Endometrium (tissue), 2 donors: ENCODE measurements around the gene ST6GALNAC6.
"Not testable (repeated sequence)": the region's sequence is repeated elsewhere in the genome, so short reads cannot be mapped to it uniquely, and the experiment has no call there.

ENCODE experiments used
- FAIRE-seq: peaks from 2 replicates; lab custom pipeline; 2012; peaks lifted over from hg19 to GRCh38; lab: Jason Lieb, UNC
- donor health status: control.
- donor health status: control.

Gene ST6GALNAC6

DNA sequence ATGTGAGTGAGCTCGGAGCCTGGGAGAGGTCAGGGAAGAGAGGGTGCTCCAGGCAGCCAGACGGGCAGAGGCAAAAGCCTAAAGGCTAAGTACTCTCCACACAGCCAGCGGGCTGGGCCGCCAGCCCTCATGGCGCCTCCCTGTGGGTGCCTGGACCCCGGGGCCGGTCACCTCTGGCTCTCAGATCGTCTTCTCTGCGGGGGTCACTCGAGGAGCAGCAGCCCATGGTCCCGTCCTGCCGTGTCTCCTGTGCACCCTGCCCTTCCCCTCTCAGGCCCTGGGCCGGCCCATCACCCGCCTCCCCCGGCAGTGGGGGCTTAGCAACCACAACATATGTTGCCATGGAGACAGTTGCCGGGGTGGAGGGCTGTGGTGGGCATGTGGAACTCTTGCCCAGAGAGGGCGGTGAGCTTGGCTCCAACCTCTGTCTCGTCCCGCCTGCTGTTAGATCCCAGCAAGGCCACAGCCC lies 26.1 kb downstream of the ST6GALNAC6 start:
- no peak for FAIRE-seq

DNA sequence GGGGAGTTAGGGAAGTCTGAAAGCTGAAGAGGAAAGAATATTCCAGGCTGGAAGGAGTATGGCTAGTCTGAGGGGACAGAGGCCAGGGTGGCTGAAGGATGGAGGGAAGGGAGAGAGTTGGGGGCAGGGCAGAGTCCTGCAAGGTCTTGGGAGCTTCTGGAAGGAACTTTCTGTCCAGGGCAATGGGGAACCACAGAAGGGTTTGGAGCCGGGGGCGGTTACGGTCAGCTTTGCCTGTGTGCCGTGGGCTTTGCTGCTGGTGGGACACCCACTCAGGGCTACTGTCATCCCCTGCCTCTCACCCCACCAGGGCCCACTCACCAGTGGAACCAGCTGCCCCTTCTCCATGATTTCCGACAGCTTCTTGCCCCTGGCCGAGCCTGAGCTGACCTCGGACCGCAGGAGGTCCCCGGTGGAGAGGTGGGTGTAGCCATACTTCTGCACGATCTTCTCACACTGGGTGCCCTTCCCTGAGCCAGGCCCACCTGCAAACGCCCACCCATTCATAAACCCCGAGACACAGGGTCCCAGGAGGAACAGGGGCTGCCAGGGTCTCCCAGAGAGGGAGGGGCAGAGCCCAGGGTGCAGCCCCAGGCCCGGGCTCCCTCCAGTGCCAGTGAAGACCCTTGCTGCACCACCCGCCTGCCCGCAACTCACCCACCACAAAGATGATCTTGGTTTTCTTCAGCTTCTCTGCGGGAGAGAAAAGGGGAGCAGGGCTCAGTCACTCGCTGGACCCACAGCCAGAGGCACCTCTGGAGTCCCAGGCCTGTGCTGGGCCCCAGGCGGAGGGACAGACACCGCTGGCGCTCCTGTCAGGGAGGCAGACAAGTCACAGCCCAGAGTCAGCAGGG lies 26.8 kb downstream of the ST6GALNAC6 start:
- FAIRE-seq: no peak

DNA sequence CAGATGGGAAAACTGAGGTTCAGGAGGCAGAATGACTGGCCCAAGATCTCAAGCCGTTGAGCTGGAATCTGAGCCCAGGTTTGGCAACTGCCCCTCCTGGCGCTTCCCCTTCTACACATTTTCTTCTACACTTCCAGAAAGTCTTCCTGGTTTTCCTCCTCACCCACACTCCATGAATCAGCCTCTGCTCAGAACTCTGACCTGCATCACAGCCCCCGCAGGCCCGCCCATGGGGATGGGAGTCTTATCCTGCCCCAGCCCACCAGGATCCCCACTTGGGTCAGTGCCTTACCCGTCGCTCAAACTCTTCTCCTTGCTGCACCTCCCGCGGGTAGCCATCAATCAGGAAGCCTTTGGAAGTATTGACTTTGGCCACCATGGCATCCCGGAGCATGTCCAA lies 27.9 kb downstream of the ST6GALNAC6 start:
- no peak for FAIRE-seq

DNA sequence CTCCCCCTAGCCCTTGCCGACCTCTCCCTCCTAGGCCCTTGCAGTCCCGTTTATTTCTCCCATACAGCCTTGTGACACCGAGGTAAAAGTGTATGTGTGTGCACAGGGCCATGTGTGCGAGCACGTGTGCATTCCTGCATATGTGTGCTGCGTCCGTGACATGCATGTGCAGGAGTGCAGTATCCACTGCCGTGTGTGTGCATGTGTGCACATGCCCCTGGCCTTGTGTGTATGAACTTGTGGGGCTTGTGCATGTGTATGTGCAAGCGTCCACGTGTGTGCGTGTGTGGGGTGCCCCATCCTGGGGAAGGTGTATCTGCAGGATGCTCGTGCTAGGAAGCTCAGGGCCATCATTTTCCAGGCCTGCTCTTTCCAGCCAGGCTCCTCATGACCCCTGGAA lies 28.5 kb downstream of the ST6GALNAC6 start:
- FAIRE-seq: no peak

DNA sequence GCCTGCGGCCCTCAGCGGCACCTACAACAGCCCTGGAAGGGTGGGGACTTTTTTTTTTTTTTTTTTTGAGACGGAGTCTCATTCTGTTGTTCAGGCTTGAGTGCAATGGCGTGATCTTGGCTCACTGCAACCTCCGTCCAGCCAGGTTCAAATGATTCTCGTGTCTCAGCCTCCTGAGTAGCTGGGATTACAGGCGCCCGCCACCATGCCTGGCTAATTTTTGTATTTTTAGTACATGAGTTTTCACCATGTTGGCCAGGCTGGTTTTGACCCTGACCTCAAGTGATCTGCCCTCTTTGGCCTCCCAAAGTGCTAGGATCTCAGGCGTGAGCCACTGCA lies 29.3 kb downstream of the ST6GALNAC6 start:
- not testable (repeated sequence) for FAIRE-seq

DNA sequence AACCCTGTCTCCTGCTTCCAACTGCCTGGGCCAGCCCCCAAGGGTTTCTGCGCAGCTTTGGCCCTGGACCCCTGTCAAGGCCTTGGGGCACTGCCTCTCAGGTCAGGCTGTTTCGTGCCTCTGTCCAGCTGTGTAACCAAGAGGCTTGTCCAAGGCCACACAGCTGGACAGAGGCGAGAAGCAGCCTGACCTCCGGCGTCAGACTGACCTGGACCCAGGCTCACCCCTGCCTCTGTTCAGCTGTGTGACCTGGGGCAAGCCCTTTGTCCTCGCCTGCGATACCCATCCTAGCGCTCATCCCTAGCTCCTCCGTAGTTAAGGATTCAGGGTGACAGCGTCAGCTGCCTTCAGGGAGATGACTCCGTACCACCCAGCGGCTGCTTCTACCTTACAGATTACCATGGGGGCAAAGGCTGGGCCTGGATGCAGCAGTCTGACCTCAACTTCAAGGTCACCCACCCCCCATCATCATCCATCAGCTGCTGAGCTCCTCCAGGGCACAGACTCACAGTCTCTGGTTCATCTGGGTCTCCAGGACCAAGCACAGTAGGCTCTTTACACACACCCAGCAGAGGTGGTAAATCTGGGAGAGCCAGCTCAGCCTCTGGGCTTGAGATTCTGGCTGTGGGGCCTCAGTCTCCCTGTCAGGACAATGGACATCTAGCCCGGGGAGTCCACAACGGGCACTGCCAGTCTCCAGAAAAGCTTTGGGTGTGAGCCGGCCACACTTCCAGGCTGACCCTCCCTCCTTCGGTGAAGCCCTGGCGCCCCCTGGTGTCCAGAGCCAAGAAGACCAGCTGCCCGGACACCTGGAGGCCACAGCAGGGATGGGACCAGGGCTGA lies 29.9 kb downstream of the ST6GALNAC6 start:
- FAIRE-seq: no peak

DNA sequence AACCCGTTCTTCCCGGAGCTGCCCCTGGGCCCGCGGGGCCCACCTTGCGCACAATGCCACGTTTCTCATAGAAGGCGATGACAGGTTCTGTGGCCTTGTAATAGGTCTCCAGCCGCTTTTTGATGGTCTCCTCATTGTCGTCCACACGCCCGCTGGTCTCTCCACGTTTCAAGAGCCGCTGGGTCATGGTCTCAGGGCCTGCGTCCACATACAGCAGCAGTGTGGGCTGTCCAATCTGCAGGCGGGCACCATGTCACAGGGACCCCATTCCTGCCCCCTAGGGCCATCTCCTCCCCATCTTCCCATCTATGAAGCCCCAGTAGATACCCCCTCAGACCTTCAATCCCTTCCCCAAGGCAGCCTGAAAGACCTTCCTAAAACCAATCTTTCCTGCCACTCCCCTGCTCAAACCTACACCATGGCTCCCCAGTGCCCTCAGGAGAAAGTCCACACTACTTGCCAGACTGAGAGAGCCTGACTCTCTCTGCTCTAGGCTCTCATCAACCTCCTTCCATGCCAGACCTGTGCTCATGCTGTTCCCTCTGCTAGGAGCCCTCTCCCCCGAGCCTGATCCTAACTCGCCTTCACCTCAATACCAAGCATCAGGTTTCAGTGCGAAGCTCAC lies 31.0 kb downstream of the ST6GALNAC6 start:
- no peak for FAIRE-seq

DNA sequence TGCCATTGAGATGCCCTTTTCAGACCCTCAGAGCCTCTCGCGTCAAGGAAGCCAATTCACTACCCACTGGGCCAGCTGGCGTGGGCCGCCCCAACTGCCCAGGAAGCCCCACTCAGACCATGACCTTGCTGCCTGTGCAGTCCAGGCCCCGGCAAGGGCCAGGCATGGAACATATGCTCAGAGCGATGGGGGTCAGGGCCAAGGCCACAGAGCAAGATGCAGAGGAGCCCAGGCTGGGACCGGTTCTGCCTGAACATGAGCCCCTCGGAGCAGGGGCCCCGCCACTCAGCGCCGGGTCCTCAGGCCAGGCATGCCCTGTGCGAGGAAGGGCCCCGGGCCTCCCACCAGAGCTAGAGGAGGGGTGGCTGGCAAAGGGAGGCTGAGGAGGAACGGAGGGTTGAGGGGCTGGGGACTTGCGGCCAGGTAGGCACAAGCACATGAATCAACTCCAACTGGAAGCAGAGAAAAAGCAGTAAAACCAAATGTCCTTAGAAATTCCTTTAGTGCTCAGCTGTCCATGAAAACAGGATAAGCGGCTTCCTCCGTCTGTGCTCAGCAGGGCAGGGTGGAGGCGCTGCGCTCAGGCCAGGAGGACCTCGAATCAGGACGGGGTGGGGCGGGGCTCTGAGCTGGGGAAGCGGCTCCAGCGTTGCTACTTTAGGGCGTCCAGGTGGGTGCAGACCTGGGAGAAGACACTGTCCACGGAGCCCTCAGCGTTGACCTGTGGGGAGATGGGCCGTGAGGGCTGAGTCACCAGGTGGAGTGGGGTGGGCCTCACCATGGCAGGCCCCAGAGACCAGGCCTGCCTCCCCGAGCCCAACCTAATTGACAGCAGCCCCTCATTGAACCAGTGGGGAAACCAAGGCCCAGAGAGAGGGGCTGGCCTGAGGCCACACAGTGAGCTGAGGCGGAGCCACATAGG lies 31.8 kb downstream of the ST6GALNAC6 start:
- no peak for FAIRE-seq

DNA sequence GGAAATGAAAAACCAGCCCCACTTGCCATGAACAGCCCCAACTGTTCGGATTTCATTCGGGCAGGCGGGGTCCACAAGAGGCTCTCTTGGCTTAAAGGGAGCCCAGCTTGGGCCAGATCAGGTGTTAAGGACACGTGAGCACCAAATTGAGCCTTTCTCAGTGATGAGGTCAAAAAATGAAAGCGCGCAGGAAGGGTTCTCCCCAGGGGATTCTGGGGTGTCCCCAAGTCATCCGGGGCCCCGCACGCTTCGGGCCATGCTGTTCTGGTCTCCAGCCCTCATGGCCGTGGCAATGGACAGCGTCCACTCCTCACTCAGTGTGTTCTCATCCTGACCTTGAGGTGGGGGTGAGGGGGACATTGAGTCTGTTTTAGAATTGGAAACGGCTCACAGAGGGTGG lies 32.9 kb downstream of the ST6GALNAC6 start:
- FAIRE-seq: no peak

DNA sequence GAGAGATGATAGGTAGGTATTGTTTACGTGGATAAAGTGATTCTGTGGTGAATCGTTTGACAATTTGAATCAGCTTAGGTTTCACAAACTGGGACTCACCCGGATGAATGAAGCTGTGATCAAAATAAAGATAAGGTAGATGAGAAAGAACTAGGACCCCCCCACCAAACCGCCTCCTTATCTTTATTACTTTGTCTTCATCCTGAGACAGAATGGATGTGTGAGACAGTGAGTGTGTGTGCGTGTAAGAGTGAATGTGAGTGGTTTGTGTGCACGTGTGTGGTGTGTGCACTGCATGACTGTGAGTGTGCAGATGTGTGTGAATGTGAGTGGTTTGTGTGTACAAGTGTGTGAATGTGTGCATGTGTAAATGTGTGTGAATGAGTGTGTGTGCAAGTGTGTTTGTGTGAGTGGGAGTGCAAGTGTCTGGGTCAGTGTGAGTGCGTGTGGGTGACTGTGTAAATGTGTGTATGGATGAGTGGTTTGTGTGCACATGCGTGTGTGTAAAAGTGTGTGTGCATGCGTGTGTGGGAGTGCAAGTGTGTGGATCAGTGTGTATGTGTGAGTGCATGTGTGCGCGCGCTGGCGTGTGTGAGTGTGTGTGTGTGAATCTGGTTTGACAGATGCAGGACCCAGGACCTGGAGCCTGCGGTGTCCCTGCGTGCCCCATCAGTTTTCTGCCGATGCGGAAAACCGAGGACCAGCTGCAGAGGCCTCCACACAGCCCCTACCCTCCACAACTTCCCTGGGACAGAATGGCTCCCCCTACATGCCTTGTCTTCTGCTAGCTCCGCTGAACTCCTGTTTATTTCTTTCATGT lies 33.5 kb downstream of the ST6GALNAC6 start:
- FAIRE-seq: no peak

DNA sequence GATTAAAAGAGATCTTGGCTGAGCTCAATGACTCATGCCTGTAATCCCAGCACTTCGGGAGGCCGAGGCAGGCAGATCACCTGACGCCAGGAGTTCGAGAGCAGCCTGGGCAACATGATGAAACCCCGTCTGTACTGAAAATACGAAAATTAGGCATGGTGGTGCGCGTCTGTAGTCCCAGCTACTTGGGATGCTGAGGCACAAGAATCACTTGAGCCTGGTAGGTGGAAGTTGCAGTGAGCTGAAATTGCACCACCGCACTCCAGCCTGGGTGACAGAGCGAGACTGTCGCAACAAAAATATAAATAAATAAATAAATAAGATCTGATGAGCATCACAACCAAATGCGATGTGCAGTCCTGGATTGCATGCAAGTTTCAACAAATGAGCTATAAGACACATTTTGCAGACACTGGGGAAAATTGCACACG lies 36.2 kb downstream of the ST6GALNAC6 start:
- no peak for FAIRE-seq

DNA sequence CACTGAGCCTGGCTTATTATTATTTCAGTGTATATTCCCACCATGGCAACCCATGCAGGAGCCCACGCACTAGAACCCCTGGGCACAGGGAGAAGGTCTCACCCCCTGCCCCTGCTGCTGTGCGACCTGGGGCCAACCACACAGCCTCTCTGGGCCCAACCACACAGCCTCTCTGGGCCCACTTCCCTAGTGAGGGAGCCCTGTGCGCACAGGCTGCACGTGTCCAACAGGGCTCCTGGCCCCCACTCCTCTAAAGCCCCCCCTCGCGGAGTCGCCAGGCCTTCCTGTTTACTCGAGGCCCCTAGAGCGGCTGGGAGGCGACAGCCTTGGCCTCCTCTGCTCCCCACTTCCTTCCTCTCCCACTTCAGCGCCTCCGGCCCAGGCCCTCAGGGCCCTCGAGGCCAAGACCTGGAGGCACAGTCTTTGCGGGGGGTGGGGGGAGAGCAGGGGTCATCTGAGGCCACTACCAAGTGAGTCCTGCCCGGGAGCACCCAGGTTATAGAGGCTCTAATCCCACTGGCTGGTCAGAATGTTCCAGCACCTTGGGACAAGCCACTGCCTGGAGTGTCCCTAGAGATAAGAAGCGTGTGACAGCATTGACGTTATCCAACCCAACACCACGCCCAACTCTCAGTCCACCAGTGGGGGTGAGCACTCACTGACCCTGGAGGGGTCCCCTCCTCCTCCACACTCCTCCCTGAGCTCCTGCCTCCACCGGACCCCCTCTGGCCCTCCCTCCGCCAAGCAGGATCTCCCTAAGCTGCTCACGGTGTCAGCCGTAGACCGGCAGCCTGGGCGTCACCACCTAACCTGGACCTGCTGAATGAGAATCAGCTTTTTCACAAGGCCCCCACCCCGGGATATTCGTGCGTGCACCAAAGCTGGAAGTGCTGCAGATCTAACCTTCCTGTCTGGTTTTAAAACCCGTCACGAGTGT lies 37.1 kb downstream of the ST6GALNAC6 start:
- no peak for FAIRE-seq

DNA sequence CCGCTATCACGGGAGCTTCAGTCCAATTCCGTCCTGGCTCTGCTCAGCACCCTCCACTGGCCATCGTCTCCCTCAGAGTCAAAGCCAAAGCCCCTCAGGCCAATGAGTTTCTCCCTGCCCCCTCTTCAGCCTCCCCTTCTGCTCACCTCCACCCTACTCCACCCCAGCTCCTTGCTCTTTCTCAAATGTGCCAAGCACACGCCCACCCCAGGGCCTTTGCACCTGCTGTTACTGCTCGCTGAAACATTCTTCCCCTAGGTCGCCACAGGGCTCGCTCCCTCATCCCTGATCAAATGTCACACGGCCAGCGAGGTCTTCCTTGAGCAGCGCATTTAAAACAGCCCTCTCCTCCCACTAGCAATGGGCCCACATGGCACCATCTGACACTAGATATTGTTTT lies 38.6 kb downstream of the ST6GALNAC6 start:
- FAIRE-seq: no peak

DNA sequence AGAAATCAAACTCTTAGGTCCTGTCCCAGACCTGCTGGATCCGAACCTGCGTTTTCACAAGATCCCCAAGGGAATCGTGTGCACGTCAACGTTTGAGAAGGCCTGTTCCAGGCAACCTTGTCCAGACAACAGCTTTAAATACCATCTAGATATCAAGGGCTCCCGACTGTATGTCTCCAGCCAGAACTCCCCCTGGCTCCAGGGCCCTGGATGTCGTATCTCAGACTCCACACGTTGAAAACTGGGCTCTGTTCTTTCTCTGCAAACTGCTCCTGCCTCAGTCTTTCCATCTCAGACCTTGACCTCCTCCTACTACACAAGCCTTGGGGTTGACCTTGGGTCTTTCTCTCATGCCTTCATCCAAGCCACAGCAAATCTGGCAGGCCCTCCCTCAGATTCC lies 39.1 kb downstream of the ST6GALNAC6 start:
- no peak for FAIRE-seq

DNA sequence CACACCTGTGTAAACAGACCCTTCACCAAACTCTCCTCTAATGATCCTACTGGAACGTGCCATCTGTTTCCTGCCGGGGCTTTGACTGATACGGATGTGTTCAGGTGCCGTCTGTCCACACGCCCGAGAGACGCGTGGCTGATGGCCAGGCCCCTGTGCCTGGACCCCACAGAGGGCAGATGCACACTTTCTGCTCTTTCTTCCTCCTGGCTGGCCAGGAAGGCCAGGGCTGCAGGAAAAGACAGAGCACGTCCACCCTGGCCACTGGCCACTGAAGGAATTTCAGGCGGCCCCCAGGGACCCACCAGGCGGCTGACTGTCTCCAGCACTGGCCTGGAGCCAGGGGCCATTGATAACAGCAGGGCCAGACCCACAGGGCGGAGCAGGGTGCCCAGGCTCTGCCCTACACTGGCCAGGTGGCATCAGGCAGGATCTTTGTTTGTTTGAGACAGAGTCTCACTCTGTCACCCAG lies 41.3 kb downstream of the ST6GALNAC6 start:
- no peak for FAIRE-seq

DNA sequence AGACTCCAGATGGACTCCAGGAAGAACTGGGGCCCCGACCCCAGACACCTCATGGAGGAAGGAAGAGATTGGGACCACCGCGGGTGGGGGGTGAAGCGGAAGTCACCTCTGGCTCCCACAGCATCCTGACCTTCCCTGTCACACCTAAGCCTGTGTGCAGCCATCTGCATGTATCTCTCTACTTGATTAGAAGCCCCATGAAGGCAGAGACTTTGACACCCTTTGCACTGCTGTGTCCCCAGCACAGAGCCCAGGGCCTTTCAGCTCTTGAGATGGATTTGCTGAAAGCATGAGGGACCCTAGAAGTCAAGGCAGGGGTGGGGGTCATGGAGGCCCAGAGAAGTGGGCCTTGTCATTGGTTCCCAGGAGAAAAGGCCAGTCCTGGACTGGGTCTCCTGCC lies 42.1 kb downstream of the ST6GALNAC6 start:
- FAIRE-seq: no peak

DNA sequence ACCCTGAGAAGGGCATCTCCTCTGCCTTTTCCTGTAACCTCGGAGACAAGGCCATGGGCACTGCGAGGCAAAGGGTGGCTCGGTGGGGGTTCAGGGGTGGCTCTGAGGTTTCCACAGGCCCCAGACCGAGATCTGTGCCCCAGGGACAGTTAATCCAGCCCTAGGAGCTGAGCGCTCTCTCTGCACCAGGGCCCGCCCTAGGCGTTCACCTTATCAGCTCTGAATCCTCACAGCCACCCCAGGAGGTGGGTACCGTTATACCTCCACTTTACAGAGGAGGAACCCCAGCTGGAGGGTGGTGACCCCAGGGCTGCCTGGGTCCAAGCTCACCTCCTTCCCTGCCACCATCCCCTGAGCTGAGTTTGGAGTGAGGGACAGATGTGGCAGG lies 42.7 kb downstream of the ST6GALNAC6 start:
- no peak for FAIRE-seq

DNA sequence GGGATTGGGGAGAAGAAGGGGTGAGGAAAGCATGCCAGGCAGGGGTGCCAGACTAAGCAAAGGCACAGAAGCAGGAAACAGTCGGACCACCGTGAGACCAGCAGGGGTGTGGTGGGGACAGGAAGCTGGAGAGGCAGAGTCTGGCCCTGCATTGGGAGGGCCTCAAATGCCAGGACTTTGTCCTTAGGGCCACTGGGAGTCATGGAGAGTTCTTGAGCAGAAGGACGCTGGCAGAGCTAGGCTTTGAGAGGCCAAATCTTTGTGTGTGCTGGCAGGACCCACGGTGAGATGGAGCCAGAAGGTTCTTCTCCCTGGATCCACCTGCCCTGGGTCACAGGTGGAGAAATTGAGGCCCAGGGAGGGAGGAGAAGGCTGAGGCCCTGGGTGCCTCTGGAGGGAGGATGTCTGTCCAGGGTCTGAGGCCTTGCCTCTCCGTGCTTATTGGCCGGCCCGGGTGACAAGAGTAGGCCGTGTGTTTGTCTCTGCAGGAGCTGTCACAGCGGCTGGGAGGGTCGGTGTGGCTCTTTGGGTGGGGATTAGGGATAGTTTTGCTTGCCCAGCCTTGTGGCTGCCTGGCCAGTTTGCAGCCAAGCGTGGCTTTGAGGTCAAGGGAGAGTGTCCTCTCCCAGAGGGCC lies 43.2 kb downstream of the ST6GALNAC6 start:
- no peak for FAIRE-seq

DNA sequence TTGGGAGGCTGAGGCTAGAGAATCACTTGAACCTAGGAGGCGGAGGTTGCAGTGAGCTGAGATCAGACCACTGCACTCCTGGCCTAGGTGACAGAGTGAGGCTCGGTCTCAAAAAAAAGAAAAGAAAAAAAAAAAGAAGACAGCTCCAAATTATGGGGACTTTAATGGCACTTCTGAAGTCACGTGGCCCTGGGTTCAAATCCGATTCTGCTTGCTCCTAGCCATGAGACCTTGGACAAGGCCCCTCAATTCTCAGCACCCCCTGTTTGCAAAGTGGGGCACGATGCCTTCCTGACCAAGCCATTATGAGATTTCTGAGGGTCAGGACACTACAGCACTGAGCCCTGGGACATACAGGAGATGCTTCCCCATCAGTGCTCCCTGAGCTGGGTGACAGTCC lies 43.9 kb downstream of the ST6GALNAC6 start:
- FAIRE-seq: no peak
